D341Med (cell line): Measurements from ENCODE around the gene STS.

Experiments
- DNase-seq: peaks from one replicate; pipeline ENCODE4 v3.0.0; 2012; ENCODE audit warnings: low spot score

The STS gene

GRCh38 chrX:7179446-7179845 lies 31.9 kb downstream of the STS start:
- no peak for DNase-seq

- DNase-seq = no peak
Measured at GRCh38 chrX:7184816-7185215, 37.3 kb downstream of the STS start.

GRCh38 chrX:7188672-7189071 lies 41.2 kb downstream of the STS start:
- DNase-seq = no peak

- no peak for DNase-seq
Measured at GRCh38 chrX:7190157-7190556, 42.6 kb downstream of the STS start.

GRCh38 chrX:7191681-7192110 lies 44.2 kb downstream of the STS start:
- DNase-seq = no peak

- DNase-seq = no peak
Measured at GRCh38 chrX:7192871-7193270, 45.4 kb downstream of the STS start.

- DNase-seq = no peak
Measured at GRCh38 chrX:7194606-7195005, 47.1 kb downstream of the STS start.
